GM21447 (cell line): ENCODE measurements around the gene PDIA5.

Experiments used
- ATAC-seq: cut with Tn5 transposase; IDR thresholded peaks from one replicate; pipeline ENCODE4 v1.9.1; 2021; ENCODE audit not compliant: unreplicated experiment

PDIA5 gene

GRCh38 chr3:123161167-123161566 is 94.3 kb downstream of the PDIA5 start:
- no peak for ATAC-seq

GRCh38 chr3:123163141-123163540 is 96.3 kb downstream of the PDIA5 start:
- ATAC-seq: no peak

GRCh38 chr3:123165163-123165562 is 98.3 kb downstream of the PDIA5 start:
- no peak for ATAC-seq

- ATAC-seq: no peak
These were observed 100.9 kb downstream of the PDIA5 start for GRCh38 chr3:123167686-123168085.

- ATAC-seq: no peak
These were observed 101.3 kb downstream of the PDIA5 start for GRCh38 chr3:123168122-123168521.

GRCh38 chr3:123168605-123169004 is 101.8 kb downstream of the PDIA5 start:
- ATAC-seq: no peak

- ATAC-seq: no peak
These were observed 102.7 kb downstream of the PDIA5 start for GRCh38 chr3:123169492-123169929.

GRCh38 chr3:123169930-123170329 is 103.1 kb downstream of the PDIA5 start:
- no peak for ATAC-seq

- no peak for ATAC-seq
These were observed 114.0 kb downstream of the PDIA5 start for GRCh38 chr3:123180791-123181190.

- ATAC-seq: no peak
These were observed 119.9 kb downstream of the PDIA5 start for GRCh38 chr3:123186695-123187094.

- ATAC-seq: no peak
These were observed 121.2 kb downstream of the PDIA5 start for GRCh38 chr3:123188058-123188457.

- ATAC-seq: no peak
These were observed 126.8 kb downstream of the PDIA5 start for GRCh38 chr3:123193448-123194101.

- no peak for ATAC-seq
These were observed 127.7 kb downstream of the PDIA5 start for GRCh38 chr3:123194552-123194951.

GRCh38 chr3:123198372-123198771 is 131.5 kb downstream of the PDIA5 start:
- ATAC-seq: no peak

- no peak for ATAC-seq
These were observed 134.4 kb downstream of the PDIA5 start for GRCh38 chr3:123201223-123201556.

GRCh38 chr3:123201557-123202427 is 135.0 kb downstream of the PDIA5 start, which contains the start of gene SEC22A:
Gene SEC22A (plus strand): TSS chr3:123201943. CDS start chr3:123209218, 7,275 bp downstream.
- peak; percentile 99 for ATAC-seq

GRCh38 chr3:123202451-123202850 is 135.6 kb downstream of the PDIA5 start:
- no peak for ATAC-seq
